LNCAP (cell line): ENCODE data around the gene XKR8.

Source experiments
- TF ChIP-seq, protein P1 (sequence below): fragments of 450-650 bp; IDR thresholded peaks from 2 replicates; pipeline ENCODE4 v1.5.1; 2017; ENCODE audit warnings: mild to moderate bottlenecking

XKR8 gene

DNA sequence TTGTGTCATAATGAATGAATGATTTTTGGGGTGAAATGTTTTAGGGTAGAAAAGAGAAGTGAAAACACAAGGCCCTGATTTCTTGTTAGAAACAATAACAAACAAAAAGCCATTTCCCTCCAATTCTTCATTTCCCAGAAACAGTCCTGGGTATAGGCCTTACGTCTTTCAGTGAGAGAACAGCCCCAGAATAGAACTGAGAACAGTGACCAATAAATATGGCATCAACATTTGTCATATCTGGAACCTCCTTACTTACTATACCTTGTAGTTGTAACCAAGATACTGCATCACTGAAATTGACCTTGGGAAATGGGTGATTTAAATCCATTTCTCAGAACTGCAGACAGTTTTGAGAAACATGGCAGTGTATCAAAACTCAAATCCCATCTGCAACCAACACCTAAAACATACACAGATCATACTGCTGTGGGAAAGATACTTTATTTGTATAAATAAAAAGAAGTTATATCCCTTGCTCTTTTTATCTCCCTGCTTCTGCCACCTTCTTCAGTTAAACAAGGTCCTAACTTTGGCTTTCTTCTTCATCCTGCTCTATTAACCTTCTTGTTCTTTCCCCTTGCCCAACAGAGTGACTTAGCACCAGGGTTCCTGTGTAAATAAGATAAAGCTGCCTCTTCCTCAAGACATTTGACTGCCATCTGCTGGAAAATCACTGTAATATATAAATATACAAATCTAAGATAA is 19.5 kb downstream of the XKR8 start:
- TF ChIP-seq, protein P1, sequence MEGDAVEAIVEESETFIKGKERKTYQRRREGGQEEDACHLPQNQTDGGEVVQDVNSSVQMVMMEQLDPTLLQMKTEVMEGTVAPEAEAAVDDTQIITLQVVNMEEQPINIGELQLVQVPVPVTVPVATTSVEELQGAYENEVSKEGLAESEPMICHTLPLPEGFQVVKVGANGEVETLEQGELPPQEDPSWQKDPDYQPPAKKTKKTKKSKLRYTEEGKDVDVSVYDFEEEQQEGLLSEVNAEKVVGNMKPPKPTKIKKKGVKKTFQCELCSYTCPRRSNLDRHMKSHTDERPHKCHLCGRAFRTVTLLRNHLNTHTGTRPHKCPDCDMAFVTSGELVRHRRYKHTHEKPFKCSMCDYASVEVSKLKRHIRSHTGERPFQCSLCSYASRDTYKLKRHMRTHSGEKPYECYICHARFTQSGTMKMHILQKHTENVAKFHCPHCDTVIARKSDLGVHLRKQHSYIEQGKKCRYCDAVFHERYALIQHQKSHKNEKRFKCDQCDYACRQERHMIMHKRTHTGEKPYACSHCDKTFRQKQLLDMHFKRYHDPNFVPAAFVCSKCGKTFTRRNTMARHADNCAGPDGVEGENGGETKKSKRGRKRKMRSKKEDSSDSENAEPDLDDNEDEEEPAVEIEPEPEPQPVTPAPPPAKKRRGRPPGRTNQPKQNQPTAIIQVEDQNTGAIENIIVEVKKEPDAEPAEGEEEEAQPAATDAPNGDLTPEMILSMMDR: peak; percentile 63

DNA sequence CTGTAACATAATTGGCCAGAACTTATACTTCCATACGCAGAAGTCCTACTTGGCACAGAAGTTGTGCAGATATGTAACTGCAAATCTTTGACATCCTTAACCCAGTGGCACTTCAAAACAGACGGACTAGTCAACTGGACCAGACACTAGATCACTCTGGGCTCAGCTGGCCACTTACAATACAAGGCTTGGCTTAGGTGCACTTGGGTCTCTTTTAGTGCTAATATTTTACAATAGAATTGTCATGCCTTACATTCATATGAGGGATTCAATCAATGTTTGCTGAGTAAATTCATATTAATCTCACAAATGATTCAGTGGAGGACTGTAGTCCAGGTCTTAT is 20.1 kb downstream of the XKR8 start:
- TF ChIP-seq, protein P1: no peak; the same call in 1 of the 2 replicates

DNA sequence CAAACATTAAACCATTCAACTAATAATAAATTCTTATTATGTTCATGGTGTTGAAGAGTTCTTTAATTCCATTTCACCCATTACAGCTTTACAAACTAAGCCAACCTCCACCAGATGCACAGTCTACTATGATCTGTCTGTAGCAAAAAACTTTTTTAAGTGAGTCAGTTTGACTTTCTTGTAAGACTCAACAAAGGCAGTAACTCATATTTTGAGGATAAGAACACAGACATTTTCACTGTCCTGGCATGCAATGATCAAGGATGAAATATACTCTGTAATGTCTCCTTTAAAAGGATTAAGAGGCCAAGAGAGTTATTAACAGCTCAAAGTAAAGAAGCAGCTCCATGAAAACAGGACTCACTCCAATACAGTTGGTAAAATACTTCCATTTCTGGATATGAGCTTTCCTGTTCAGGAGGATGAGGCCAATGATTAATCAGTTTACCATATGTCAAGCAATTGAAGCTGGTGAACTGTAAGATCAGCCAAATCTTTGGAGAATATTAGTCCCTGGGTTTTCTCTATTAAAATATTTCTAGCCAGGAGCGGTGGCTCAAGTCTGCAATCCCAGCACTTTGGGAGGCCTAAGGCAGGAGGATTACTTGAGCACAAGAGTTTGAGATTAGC is 20.6 kb downstream of the XKR8 start:
- TF ChIP-seq, protein P1: no peak

DNA sequence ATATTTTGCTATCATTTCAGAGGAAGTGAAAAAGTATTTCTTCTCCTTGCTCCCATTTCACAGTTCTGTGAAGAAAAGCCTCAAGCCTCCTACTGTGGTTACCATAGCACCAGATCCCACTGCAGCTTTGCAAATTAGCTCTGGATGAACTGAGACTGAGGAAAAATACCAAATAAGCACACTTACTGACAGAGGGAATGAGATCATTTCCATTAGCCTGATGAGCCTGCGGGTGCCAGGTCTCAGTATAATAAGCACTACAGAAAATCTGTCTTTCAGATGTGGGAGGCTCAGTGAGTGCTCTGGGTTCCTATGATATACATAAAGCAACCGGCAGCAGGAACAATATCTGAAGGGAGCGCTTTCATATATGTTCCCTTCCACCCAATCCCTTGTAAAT is 21.4 kb downstream of the XKR8 start:
- TF ChIP-seq, protein P1: no peak

DNA sequence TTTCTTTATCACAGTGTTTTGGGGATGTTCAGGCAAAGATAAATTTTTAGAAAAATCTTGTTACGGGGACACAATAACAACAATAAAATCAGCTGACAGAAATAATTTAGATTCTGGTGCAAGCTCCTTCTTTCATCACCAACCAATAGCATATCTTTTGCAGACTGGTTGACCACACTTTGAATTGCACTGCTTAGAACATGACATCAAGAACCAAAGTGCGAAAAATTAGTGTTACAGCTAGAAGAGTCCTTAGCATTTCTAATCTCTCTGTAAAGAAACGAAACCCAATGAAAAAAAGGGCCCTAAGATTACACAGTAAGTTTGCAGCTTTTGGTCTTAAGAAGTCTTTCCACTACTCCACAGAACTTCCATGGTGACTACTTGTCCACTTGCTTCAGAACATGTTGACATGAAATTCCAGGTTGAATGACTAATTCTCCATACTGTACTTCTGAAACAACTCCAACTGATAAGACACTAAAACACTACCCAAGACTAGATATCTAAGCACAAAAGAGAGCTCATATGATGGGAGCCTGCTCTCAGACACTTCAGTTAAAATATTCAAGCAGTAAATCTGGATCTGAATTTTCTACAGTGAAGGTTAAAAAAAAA is 31.3 kb downstream of the XKR8 start:
- TF ChIP-seq, protein P1: no peak

DNA sequence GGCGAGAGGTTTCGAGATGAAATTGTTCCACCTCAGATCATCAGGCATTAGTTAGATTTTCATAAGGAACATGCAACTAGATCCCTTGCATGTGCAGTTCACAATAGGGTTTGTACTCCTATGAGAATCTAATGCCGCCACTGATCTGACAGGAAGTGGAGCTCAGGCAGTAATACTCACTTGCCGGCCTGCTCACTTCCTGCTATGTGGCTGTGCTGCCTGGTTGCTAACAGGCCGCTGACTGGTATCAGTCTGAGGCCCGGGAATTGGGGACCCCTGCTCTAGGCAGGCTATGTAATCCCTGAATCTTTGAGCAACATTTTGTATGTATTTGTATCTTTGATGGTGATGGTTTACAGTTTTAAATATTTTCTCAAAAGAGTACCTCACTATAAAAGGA is 32.5 kb downstream of the XKR8 start:
- TF ChIP-seq, protein P1: no peak

DNA sequence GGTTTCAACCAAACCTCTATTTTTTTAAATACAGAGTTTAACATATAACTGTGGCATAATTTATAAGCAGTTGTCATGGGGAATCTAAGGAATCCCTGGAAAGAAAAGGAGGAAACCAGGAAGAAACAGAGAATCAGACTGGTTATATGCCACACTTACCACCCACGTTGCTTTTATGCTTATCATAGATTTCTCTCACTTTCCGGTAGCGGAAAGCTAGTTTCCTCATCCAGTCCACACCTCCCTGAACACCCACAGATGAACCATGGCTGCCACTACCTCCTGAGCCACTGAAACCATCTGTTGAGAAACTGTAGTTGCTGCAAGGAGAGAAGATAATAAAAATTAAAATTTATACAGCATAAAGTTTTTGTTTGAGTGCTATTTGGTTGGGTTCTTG is 33.5 kb downstream of the XKR8 start:
- TF ChIP-seq, protein P1: no peak
